ENCODE measurements around the gene CELA1. TPM values are rescaled to one million over a fixed set of nuclear protein-coding genes. Genes with fewer than 3 reads are reported as not detected.

The CELA1 gene
- total RNA-seq, 1 donor from 2014 or later, result 0.16 TPM

GRCh38 chr12:51377099-51377984 is 30.9 kb upstream of the CELA1 start:
- intact Hi-C loops (cut with micrococcal nuclease), result no loop called here

- intact Hi-C loops (cut with micrococcal nuclease), result no loop called here
Measured at GRCh38 chr12:51374856-51375255, 28.4 kb upstream of the CELA1 start.

- intact Hi-C loops (cut with micrococcal nuclease), result no loop called here
Measured at GRCh38 chr12:51374361-51374760, 27.9 kb upstream of the CELA1 start.

GRCh38 chr12:51373187-51373586 is 26.7 kb upstream of the CELA1 start:
- intact Hi-C loops (cut with micrococcal nuclease), result no loop called here

GRCh38 chr12:51372021-51372420 is 25.5 kb upstream of the CELA1 start:
- intact Hi-C loops (cut with micrococcal nuclease), result no loop called here

GRCh38 chr12:51371295-51371953 is 24.9 kb upstream of the CELA1 start:
- intact Hi-C loops (cut with micrococcal nuclease), result no loop called here

- intact Hi-C loops (cut with micrococcal nuclease), result no loop called here
Measured at GRCh38 chr12:51370667-51371066, 24.2 kb upstream of the CELA1 start.

- intact Hi-C loops (cut with micrococcal nuclease), result loop anchor here (1.0 to 2.0 kb wide), 3 partner anchors 23 to 55 kb away; partner anchors contain the start of gene SLC4A8
Measured at GRCh38 chr12:51369581-51369980, 23.1 kb upstream of the CELA1 start.

- intact Hi-C loops (cut with micrococcal nuclease), result loop anchor here (1.0 to 2.0 kb wide), 3 partner anchors 23 to 55 kb away; partner anchors contain the start of gene SLC4A8
Measured at GRCh38 chr12:51368640-51369517, 22.4 kb upstream of the CELA1 start.

- intact Hi-C loops (cut with micrococcal nuclease), result no loop called here
Measured at GRCh38 chr12:51365276-51365675, 18.8 kb upstream of the CELA1 start.

GRCh38 chr12:51364001-51364400 is 17.5 kb upstream of the CELA1 start:
- intact Hi-C loops (cut with micrococcal nuclease), result no loop called here

- intact Hi-C loops (cut with micrococcal nuclease), result no loop called here
Measured at GRCh38 chr12:51362747-51363342, 16.4 kb upstream of the CELA1 start.

- intact Hi-C loops (cut with micrococcal nuclease), result no loop called here
Measured at GRCh38 chr12:51362307-51362706, 15.8 kb upstream of the CELA1 start.

GRCh38 chr12:51361161-51362016 is 14.9 kb upstream of the CELA1 start:
- intact Hi-C loops (cut with micrococcal nuclease), result no loop called here

- intact Hi-C loops (cut with micrococcal nuclease), result no loop called here
Measured at GRCh38 chr12:51360315-51360714, 13.8 kb upstream of the CELA1 start.

GRCh38 chr12:51359851-51360250 is 13.4 kb upstream of the CELA1 start:
- intact Hi-C loops (cut with micrococcal nuclease), result no loop called here

- intact Hi-C loops (cut with micrococcal nuclease), result no loop called here
Measured at GRCh38 chr12:51358496-51358895, 12.0 kb upstream of the CELA1 start.

- intact Hi-C loops (cut with micrococcal nuclease), result no loop called here
Measured at GRCh38 chr12:51357374-51358047, 11.0 kb upstream of the CELA1 start.

- intact Hi-C loops (cut with micrococcal nuclease), result no loop called here
Measured at GRCh38 chr12:51351913-51352532, 5.5 kb upstream of the CELA1 start.

Measured in T-helper 2 cell treated with Interferon-gamma antibody and Interleukin-4, amounts not matched to agents 100 ng/mL and 5 ng/mL, for 36 hours (primary cell).